B cell (primary cell): ENCODE data around the gene GBX1. TPM values are rescaled to one million over a fixed set of nuclear protein-coding genes. Genes with fewer than 3 reads are reported as not detected.

Experiments used
- ATAC-seq: fragments of 200-7000 bp; cut with Tn5 transposase; one replicate; pipeline ENCODE4 v1.10.0; 2021; ENCODE audit warnings: low read depth, mild to moderate bottlenecking, moderate number of reproducible peaks, moderate library complexity
- CTCF ChIA-PET: fragments of 350-600 bp; sonication (Branson Sonifier 250); formaldehyde crosslinking; loops from one replicate; lab custom pipeline; 2021; ENCODE audit warnings: antibody characterized with exemption, inconsistent platforms; lab: Charles Lee
- POLR2A ChIA-PET: fragments of 350-600 bp; sonication (Branson Sonifier 250); formaldehyde crosslinking; loops from one replicate; lab custom pipeline; 2021; ENCODE audit warnings: antibody characterized with exemption; lab: Charles Lee
- DNase-seq: peaks from one replicate; pipeline ENCODE4 v3.0.0; 2013
- H2AFZ ChIP-seq: 2 replicates; pipeline ENCODE4 v1.6.1; 2012; ENCODE audit warnings: mild to moderate bottlenecking, low read depth, low read length; ENCODE audit not compliant: insufficient read depth, poor library complexity, severe bottlenecking
- H3K27ac ChIP-seq, 2 donors: 1 replicate in 1 of 2; 2 replicates in 1 of 2; pipeline ENCODE4 v1.5.1; 2012 to 2013; ENCODE audit warnings: low read length in 2 of 2, mild to moderate bottlenecking in 2 of 2, moderate library complexity in 1 of 2
- H3K27me3 ChIP-seq, 4 experiments: fragments of 200-600 bp in 1 of 4; sonication (generic) in 1 of 4; replicated peaks in 1 of 4; 1 replicate in 2 of 4; 2 replicates in 2 of 4; pipeline versions ENCODE4 v1.6.1 to v1.7.0; 2013 to 2016; ENCODE audit warnings: low read length in 3 of 4, mild to moderate bottlenecking in 2 of 4, mixed read lengths in 1 of 4, moderate library complexity in 1 of 4; ENCODE audit not compliant: insufficient read depth in 4 of 4, control insufficient read depth in 3 of 4; ENCODE audit errors: control extremely low read depth in 1 of 4
- H3K36me3 ChIP-seq, 2 experiments: replicated peaks in 1 of 2; 1 replicate in 1 of 2; 2 replicates in 1 of 2; pipeline versions ENCODE4 v1.6.1 to v1.7.1; 2013; ENCODE audit warnings: low read length in 1 of 2; ENCODE audit not compliant: insufficient read depth in 2 of 2, control insufficient read depth in 1 of 2; ENCODE audit errors: control extremely low read depth in 1 of 2, extremely low read depth in 1 of 2
- H3K4me1 ChIP-seq, 2 donors: fragments of 200-600 bp in 1 of 2; sonication (generic) in 1 of 2; 1 replicate in 1 of 2; 2 replicates in 1 of 2; pipeline versions ENCODE4 v1.5.1 to v1.6.1; 2013 to 2017; ENCODE audit warnings: low read length in 2 of 2; ENCODE audit not compliant: control insufficient read depth in 2 of 2, insufficient read depth in 2 of 2
- H3K4me2 ChIP-seq: replicated peaks from 2 replicates; pipeline ENCODE3; 2012; ENCODE audit warnings: mild to moderate bottlenecking, low read depth, low read length; ENCODE audit not compliant: poor library complexity, severe bottlenecking
- H3K4me3 ChIP-seq, 5 experiments: fragments of 200-600 bp in 1 of 5; sonication (generic) in 1 of 5; 1 replicate in 3 of 5; 2 replicates in 2 of 5; pipeline versions ENCODE4 v1.5.1 to v1.7.0; 2011 to 2016; ENCODE audit warnings: low read length in 4 of 5, mild to moderate bottlenecking in 4 of 5, low read depth in 2 of 5, control low read depth in 1 of 5, moderate library complexity in 1 of 5; ENCODE audit not compliant: insufficient read depth in 1 of 5; ENCODE audit errors: control extremely low read depth in 1 of 5, extremely low read depth in 1 of 5
- H3K79me2 ChIP-seq: fragments of 200-600 bp; sonication (generic); one replicate; pipeline ENCODE4 v1.6.0; 2016; ENCODE audit warnings: low read length; ENCODE audit not compliant: control insufficient read depth, insufficient read depth
- H3K9ac ChIP-seq: fragments of 200-600 bp; sonication (generic); 2 replicates; pipeline ENCODE4 v1.6.1; 2017; ENCODE audit warnings: mild to moderate bottlenecking, low read length, moderate library complexity
- H3K9me3 ChIP-seq, 3 donors: one replicate each; pipeline versions ENCODE4 v1.6.1 to v1.7.1; 2013; ENCODE audit warnings: low read length in 2 of 3; ENCODE audit not compliant: control insufficient read depth in 2 of 3, insufficient read depth in 1 of 3; ENCODE audit errors: control extremely low read depth in 1 of 3
- H4K20me1 ChIP-seq: 2 replicates; pipeline ENCODE4 v1.6.0; 2012; ENCODE audit warnings: mild to moderate bottlenecking, low read length; ENCODE audit not compliant: insufficient read depth, control insufficient read depth, poor library complexity, severe bottlenecking
- H3K27ac Mint-ChIP-seq: one replicate; pipeline ENCODE4 v1.8.0; 2021; ENCODE audit warnings: mixed read lengths
- H3K27me3 Mint-ChIP-seq: one replicate; pipeline ENCODE4 v1.8.0; 2021; ENCODE audit warnings: mixed read lengths
- H3K4me1 Mint-ChIP-seq: one replicate; pipeline ENCODE4 v1.8.0; 2021; ENCODE audit warnings: mixed read lengths
- H3K4me3 Mint-ChIP-seq: one replicate; pipeline ENCODE4 v1.8.0; 2021; ENCODE audit warnings: mixed read lengths
- H3K9me3 Mint-ChIP-seq: one replicate; pipeline ENCODE4 v1.8.0; 2022; ENCODE audit warnings: mixed read lengths; ENCODE audit not compliant: insufficient read depth
- EZH2 ChIP-seq: IDR thresholded peaks from 2 replicates; pipeline ENCODE4 v1.6.1; 2012; ENCODE audit warnings: borderline replicate concordance, low read depth, mild to moderate bottlenecking, moderate library complexity, low read length; ENCODE audit not compliant: insufficient read depth, poor library complexity, severe bottlenecking
- WGBS: methylation state at CpG from one replicate; pipeline ENCODE4 v1.1.5; 2013; ENCODE audit warnings: missing lambda C conversion rate; ENCODE audit not compliant: insufficient coverage; 5-methylcytosine and 5-hydroxymethylcytosine counted together
- intact Hi-C: fragments of 100-400 bp; cut with micrococcal nuclease; formaldehyde crosslinking; loops from one replicate; pipeline ENCODE4 v1.10.0; 2022
- polyA plus RNA-seq: library from polyadenylated mRNA; depleted of rRNA; stranded (reverse); fragments of >200 nt; gene quantifications from 2 replicates; pipeline ENCODE4 v1.2.3, GENCODE V29; 2012
- total RNA-seq, 2 donors: library from RNA; stranded (reverse); fragments of 120-200 nt in 1 of 2; gene quantifications; 1 replicate in 1 of 2; 2 replicates in 1 of 2; pipeline versions ENCODE4 v1.2.3 to v1.2.4, GENCODE V29; 2013 to 2022
- TF ChIP-seq, protein P1 (sequence below): fragments of 200-600 bp; IDR thresholded peaks from one replicate; pipeline ENCODE4 v1.8.0; 2022; ENCODE audit warnings: antibody characterized with exemption, mild to moderate bottlenecking

The GBX1 gene
- total and polyA plus RNA-seq, 2 donors (not counting 1 experiment from before 2014, with no cell fraction given) = not detected

DNA sequence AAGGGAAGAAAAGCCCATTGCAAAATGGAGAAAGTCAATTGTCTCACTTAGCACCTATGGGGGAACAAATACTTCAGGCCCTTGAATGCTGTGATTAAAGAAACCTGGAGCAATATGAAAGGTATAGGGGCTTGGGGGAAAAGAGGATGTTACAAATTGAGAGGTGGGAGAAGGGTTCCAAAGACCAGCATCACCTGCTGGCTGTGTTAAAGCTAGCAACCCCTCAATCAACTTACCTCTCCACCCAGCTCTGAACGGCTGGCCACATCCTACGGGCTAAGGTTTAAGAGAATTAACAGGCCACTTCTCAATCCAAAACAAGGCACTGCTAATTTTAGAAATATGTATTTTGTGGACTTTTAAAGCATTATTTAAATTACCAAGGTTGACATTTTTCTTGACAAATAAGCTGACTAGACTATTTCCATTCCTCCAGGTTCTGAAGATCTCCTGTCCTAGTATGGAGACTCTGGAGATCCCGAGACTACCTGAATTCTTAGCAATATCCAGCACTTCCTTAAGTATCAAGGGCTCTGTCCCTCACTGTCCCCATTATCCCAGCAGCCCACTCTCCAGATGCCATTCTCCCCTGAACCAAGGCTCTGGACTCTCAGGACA, 43.8 kb upstream of the GBX1 start:
- no peaks in the 10 kb centered on the region for H3K9me3 Mint-ChIP-seq
- Histone ChIP-seq H3K36me3 (peaks cover 0 to 26% of the 10 kb centered on the region in 2 experiments), H3K4me2 (no peak overlapping the region), H3K9ac (no peak overlapping the region), H3K4me3 (no peak overlapping the region), H4K20me1 (no peaks in the 10 kb centered on the region), H3K27me3 (peaks cover 0 to under 1% (median 0%) of the 10 kb centered on the region in 4 experiments), H3K9me3 (no peaks in the 10 kb centered on the region), H2AFZ (no peak overlapping the region), H3K4me1 (no peaks in the 10 kb centered on the region), H3K27ac (no peak overlapping the region), H3K79me2 (no peaks in the 10 kb centered on the region)
- ChIA-PET CTCF (interaction anchor here (0.8 kb wide), 1 partner anchor 39 kb away, joined by 3 read pairs; no protein-coding TSS in a partner anchor), POLR2A (no interaction called here)
- DNase-seq = no peak
- WGBS = 100% methylated on average over 1 of the region's 3 CpGs
- intact Hi-C loops = no loop called here
- ATAC-seq = no peak
- peaks cover 3% of the 10 kb centered on the region for H3K27me3 Mint-ChIP-seq
- TF ChIP-seq EZH2 = no peak
- TF ChIP-seq, protein P1, sequence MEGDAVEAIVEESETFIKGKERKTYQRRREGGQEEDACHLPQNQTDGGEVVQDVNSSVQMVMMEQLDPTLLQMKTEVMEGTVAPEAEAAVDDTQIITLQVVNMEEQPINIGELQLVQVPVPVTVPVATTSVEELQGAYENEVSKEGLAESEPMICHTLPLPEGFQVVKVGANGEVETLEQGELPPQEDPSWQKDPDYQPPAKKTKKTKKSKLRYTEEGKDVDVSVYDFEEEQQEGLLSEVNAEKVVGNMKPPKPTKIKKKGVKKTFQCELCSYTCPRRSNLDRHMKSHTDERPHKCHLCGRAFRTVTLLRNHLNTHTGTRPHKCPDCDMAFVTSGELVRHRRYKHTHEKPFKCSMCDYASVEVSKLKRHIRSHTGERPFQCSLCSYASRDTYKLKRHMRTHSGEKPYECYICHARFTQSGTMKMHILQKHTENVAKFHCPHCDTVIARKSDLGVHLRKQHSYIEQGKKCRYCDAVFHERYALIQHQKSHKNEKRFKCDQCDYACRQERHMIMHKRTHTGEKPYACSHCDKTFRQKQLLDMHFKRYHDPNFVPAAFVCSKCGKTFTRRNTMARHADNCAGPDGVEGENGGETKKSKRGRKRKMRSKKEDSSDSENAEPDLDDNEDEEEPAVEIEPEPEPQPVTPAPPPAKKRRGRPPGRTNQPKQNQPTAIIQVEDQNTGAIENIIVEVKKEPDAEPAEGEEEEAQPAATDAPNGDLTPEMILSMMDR = no peak
- H3K27ac Mint-ChIP-seq = no peak overlapping the region
- no peak overlapping the region for H3K4me3 Mint-ChIP-seq
- H3K4me1 Mint-ChIP-seq = no peaks in the 10 kb centered on the region

DNA sequence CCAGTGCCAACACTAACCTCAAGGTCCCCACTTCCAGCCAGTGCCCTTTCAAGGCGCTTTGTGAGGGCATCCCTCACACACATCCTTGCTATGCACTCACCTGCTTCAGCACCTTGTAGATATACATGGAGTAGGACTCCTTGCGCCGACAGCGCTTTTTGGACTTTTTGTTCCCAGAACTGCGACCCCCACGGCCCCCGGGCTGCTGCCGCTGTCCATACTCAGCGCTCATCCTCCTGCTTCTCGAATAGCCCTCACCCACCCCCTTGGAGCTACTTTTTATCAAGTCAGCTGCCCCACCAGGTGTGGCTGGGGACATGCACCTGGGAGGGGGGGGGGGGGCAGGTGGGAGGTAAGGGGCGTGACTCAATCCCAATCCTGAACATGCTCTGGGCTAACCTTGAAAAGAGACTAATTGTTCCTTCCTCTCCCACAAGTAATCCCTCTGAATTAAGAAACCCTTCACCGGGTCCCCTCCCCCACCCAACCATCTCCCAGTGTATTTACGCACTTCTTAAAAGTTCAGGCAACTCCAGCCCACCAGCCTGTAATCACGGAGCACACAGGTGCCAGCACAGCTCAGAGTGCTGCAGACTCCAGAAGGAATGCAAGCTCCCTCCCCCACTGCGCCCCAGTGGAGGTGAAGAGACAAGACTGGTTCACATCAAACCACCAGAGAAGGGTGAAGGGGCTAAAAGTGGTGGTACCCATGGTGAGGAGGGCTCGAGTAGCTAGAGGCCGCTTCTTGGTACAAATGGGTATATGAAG, 42.8 kb upstream of the GBX1 start, which contains the start of gene H2BK1:
TSS of gene H2BK1 (minus strand) at position 402 of the 768 bp plus-strand sequence. CDS start at position 232, 170 bp downstream.
- intact Hi-C loops = no loop called here
- no peaks in the 10 kb centered on the region for H4K20me1 ChIP-seq
- ChIA-PET POLR2A (no interaction called here), CTCF (no interaction called here)
- H2AFZ ChIP-seq = no peak within 1 kb of the TSS
- no peak within 1 kb of the TSS for H3K9ac ChIP-seq
- H3K4me2 ChIP-seq = no peak within 1 kb of the TSS
- Mint-ChIP-seq H3K9me3 (no peaks in the 10 kb centered on the region), H3K27ac (no peak within 1 kb of the TSS), H3K4me1 (no peaks in the 10 kb centered on the region), H3K27me3 (peaks cover 10% of the 10 kb centered on the region), H3K4me3 (no peak within 1 kb of the TSS)
- peaks cover 0 to 17% of the 10 kb centered on the region in 2 experiments for H3K36me3 ChIP-seq
- no peaks in the 10 kb centered on the region for H3K4me1 ChIP-seq
- 100% methylated on average over 5 of the region's 17 CpGs for WGBS
- DNase-seq (no peak), ATAC-seq (no peak)
- H3K9me3 ChIP-seq = no peaks in the 10 kb centered on the region
- peaks cover 0 to 8% (median 0%) of the 10 kb centered on the region in 4 experiments for H3K27me3 ChIP-seq
- no peaks in the 10 kb centered on the region for H3K79me2 ChIP-seq
- H3K27ac ChIP-seq = no peak within 1 kb of the TSS
- TF ChIP-seq EZH2 = no peak
- TF ChIP-seq, protein P1 = no peak
- no peak within 1 kb of the TSS for H3K4me3 ChIP-seq
